GM08714 (cell line): ENCODE results near the gene CDSN.

ENCODE experiments used
- H3K4me3 ChIP-seq: fragments of 200-500 bp; sonication (Bioruptor generic); 2 replicates; pipeline ENCODE4 v1.5.1; 2014; ENCODE audit warnings: mild to moderate bottlenecking, low read length, inconsistent platforms
- ZNF274 ChIP-seq: IDR thresholded peaks from 2 replicates; pipeline ENCODE4 v1.6.1; 2012; ENCODE audit warnings: mild to moderate bottlenecking, low read depth, low read length

Gene CDSN

GRCh38 chr6:31065556-31065955 is 54.7 kb downstream of the CDSN start:
- no peak for TF ChIP-seq ZNF274

More at GRCh38 chr6:31065556-31065955, 54.7 kb downstream of the CDSN start:
- H3K4me3 ChIP-seq, result no peak overlapping the region
